A549 treated with CpdA at 1 μM for 4 hours (cell line): Measurements from ENCODE around the gene LRCH2. TPM values are rescaled to one million over a fixed set of nuclear protein-coding genes. Genes with fewer than 3 reads are reported as not detected.

Experiments used
- total RNA-seq: library from RNA; stranded (reverse); fragments of 200-300 nt; extraction: Qiagen RNA extraction; gene quantifications from 5 replicates; pipeline ENCODE4 v1.2.3, GENCODE V29; 2022; ENCODE audit warnings: low read depth

LRCH2 gene
- total RNA-seq = 0.04 to 0.05 TPM in 2 of 5 replicates, not detected in the others

GRCh38 chrX:115233497-115234455 lies at the start of gene LRCH2:
LRCH2 (minus strand) TSS chrX:115234096; CDS start chrX:115234041, 55 bp downstream.

GRCh38 chrX:115189110-115189509 lies 44.8 kb downstream of the LRCH2 start, which contains the start of gene RBMXL3:
RBMXL3 (plus strand) TSS chrX:115189410; CDS start chrX:115189442, 32 bp downstream.

Other genes starting within 250 kb of the LRCH2 start
- 0.10 TPM in 1 of 5 replicates, not detected in the others for gene IL13RA2, start 216.5 kb downstream of the LRCH2 start, total RNA-seq
- gene RBMXL3, start 44.7 kb downstream of the LRCH2 start, total RNA-seq = not detected in 5 replicates
- gene LUZP4, start 55.6 kb upstream of the LRCH2 start, total RNA-seq = not detected in 5 replicates